Bone marrow (tissue), 2 donors: ENCODE data around the gene TEAD3.

Source experiments
- DNase-seq, 2 donors: peaks; one replicate each; lab custom pipeline; 2025; lab: John Stamatoyannopoulos, UW

The TEAD3 gene

GRCh38 chr6:35512740-35513139 lies 15.9 kb upstream of the TEAD3 start, which contains the start of gene TULP1:
Gene TULP1 (minus strand): TSS chr6:35512896. CDS start chr6:35512858, 38 bp downstream.
- no peak for DNase-seq

GRCh38 chr6:35512006-35512405 lies 15.1 kb upstream of the TEAD3 start:
- DNase-seq = no peak

GRCh38 chr6:35511562-35511941 lies 14.7 kb upstream of the TEAD3 start:
- no peak for DNase-seq

GRCh38 chr6:35510916-35511561 lies 14.2 kb upstream of the TEAD3 start:
- DNase-seq = no peak

- DNase-seq = no peak
Measured at GRCh38 chr6:35508542-35508941, 11.7 kb upstream of the TEAD3 start.

- DNase-seq = no peak
Measured at GRCh38 chr6:35508027-35508426, 11.1 kb upstream of the TEAD3 start.

GRCh38 chr6:35507221-35507620 lies 10.3 kb upstream of the TEAD3 start:
- no peak for DNase-seq

- no peak for DNase-seq
Measured at GRCh38 chr6:35506536-35506935, 9.7 kb upstream of the TEAD3 start.

- DNase-seq = no peak
Measured at GRCh38 chr6:35505999-35506412, 9.1 kb upstream of the TEAD3 start.

GRCh38 chr6:35503534-35503933 lies 6.7 kb upstream of the TEAD3 start:
- DNase-seq = no peak

- DNase-seq = no peak
Measured at GRCh38 chr6:35501784-35502183, 4.9 kb upstream of the TEAD3 start.

- DNase-seq = no peak
Measured at GRCh38 chr6:35500782-35501181, 3.9 kb upstream of the TEAD3 start.

GRCh38 chr6:35499372-35499771 lies 2.5 kb upstream of the TEAD3 start:
- DNase-seq = no peak

GRCh38 chr6:35498422-35499067 lies 1.7 kb upstream of the TEAD3 start:
- no peak for DNase-seq

- DNase-seq = no peak
Measured at GRCh38 chr6:35497571-35498421, 917 bp upstream of the TEAD3 start.

- no peak for DNase-seq
Measured at GRCh38 chr6:35496036-35496840, 641 bp downstream of the TEAD3 start.

- no peak for DNase-seq
Measured at GRCh38 chr6:35495258-35496035, 1.4 kb downstream of the TEAD3 start.

GRCh38 chr6:35494161-35494563 lies 2.7 kb downstream of the TEAD3 start:
- peak; percentile 25 to 44 for DNase-seq

- no peak for DNase-seq
Measured at GRCh38 chr6:35493307-35493983, 3.4 kb downstream of the TEAD3 start.

GRCh38 chr6:35492974-35493284 lies 4.0 kb downstream of the TEAD3 start:
- DNase-seq = no peak
